SK-N-SH (cell line): ENCODE results near the gene SIPA1L2. TPM values are rescaled to one million over a fixed set of nuclear protein-coding genes. Genes with fewer than 3 reads are reported as not detected.

Experiments used
- CTCF ChIA-PET: fragments of 300-600, 350-600 bp; formaldehyde crosslinking; extraction: SDS; loops from one replicate; lab custom pipeline; 2021; lab: Yijun Ruan, JAX
- POLR2A ChIA-PET: fragments of 350-600 bp; sonication (Branson Sonifier 250); formaldehyde crosslinking; extraction: SDS; loops from one replicate; lab custom pipeline; 2020; ENCODE audit warnings: antibody characterized with exemption, inconsistent platforms; lab: Yijun Ruan, JAX
- DNase-seq: peaks from one replicate; pipeline ENCODE4 v3.0.0; 2012
- H2AFZ ChIP-seq: fragments of 200-600 bp; sonication (generic); 2 replicates; pipeline ENCODE4 v1.8.1; 2016; ENCODE audit warnings: antibody characterized with exemption, mild to moderate bottlenecking, low read depth
- H3F3A ChIP-seq: fragments of 200-600 bp; sonication (generic); replicated peaks from 2 replicates; pipeline ENCODE3; 2016; ENCODE audit warnings: antibody characterized with exemption, mild to moderate bottlenecking; ENCODE audit not compliant: insufficient read depth
- H3K27ac ChIP-seq, 2 experiments: fragments of 200-500 bp in 1 of 2; fragments of 200-600 bp in 1 of 2; sonication (Bioruptor generic) in 1 of 2; sonication (generic), shearing (Covaris generic) in 1 of 2; 2 replicates each; pipeline versions ENCODE4 v1.5.1 to v1.6.1; 2014 to 2016; ENCODE audit warnings: low read depth in 2 of 2, inconsistent platforms in 1 of 2, low read length in 1 of 2, mild to moderate bottlenecking in 1 of 2, mixed read lengths in 1 of 2
- H3K27me3 ChIP-seq: fragments of 200-600 bp; sonication (generic), shearing (Covaris generic); 2 replicates; pipeline ENCODE4 v1.6.1; 2016; ENCODE audit warnings: mixed run types; ENCODE audit not compliant: insufficient read depth
- H3K36me3 ChIP-seq, 2 experiments: fragments of 200-500 bp in 1 of 2; fragments of 200-600 bp in 1 of 2; sonication (Bioruptor generic) in 1 of 2; sonication (generic) in 1 of 2; replicated peaks in 1 of 2; 2 replicates each; pipeline versions ENCODE3 to v1.5.1; 2014 to 2016; ENCODE audit warnings: low read length in 1 of 2, mild to moderate bottlenecking in 1 of 2; ENCODE audit not compliant: insufficient read depth in 2 of 2, control insufficient read depth in 1 of 2
- H3K4me1 ChIP-seq, 2 experiments: fragments of 200-500 bp in 1 of 2; fragments of 200-600 bp in 1 of 2; sonication (Bioruptor generic) in 1 of 2; sonication (generic), shearing (Covaris generic) in 1 of 2; 2 replicates each; pipeline versions ENCODE4 v1.5.1 to v1.6.1; 2014 to 2016; ENCODE audit warnings: low read depth in 1 of 2, low read length in 1 of 2, mixed run types in 1 of 2; ENCODE audit not compliant: insufficient read depth in 2 of 2, control insufficient read depth in 1 of 2
- H3K4me2 ChIP-seq: fragments of 200-600 bp; sonication (generic), shearing (Covaris generic); 2 replicates; pipeline ENCODE4 v1.6.1; 2017; ENCODE audit warnings: mixed run types
- H3K4me3 ChIP-seq, 2 experiments: fragments of 200-500 bp in 1 of 2; fragments of 200-600 bp in 1 of 2; sonication (Bioruptor generic) in 1 of 2; sonication (generic), shearing (Covaris generic) in 1 of 2; 2 replicates each; pipeline versions ENCODE4 v1.5.1 to v1.8.1; 2014 to 2016; ENCODE audit warnings: low read depth in 2 of 2, inconsistent platforms in 1 of 2, low read length in 1 of 2, mild to moderate bottlenecking in 1 of 2, mixed read lengths in 1 of 2, moderate library complexity in 1 of 2
- H3K79me2 ChIP-seq: fragments of 200-600 bp; sonication (generic); 2 replicates; pipeline ENCODE4 v1.8.1; 2017; ENCODE audit warnings: mild to moderate bottlenecking; ENCODE audit not compliant: insufficient read depth
- H3K9ac ChIP-seq: fragments of 200-600 bp; sonication (generic); 2 replicates; pipeline ENCODE4 v1.6.1; 2017; ENCODE audit warnings: mixed run types
- H3K9me2 ChIP-seq: fragments of 200-600 bp; sonication (generic); 2 replicates; pipeline ENCODE4 v1.6.1; 2017; ENCODE audit warnings: mixed run types
- H3K9me3 ChIP-seq: fragments of 200-600 bp; sonication (generic); 2 replicates; pipeline ENCODE4 v1.6.1; 2017; ENCODE audit warnings: mixed run types, mild to moderate bottlenecking, moderate library complexity
- H4K20me1 ChIP-seq: fragments of 200-600 bp; sonication (generic); 2 replicates; pipeline ENCODE4 v1.6.1; 2017; ENCODE audit warnings: mild to moderate bottlenecking, mixed run types; ENCODE audit not compliant: insufficient read depth
- CHD2 ChIP-seq: fragments of 150-350 bp; IDR thresholded peaks from 2 replicates; pipeline ENCODE4 v1.6.1; 2018; ENCODE audit warnings: low read length; ENCODE audit not compliant: partially characterized antibody
- ELF1 ChIP-seq: IDR thresholded peaks from 2 replicates; pipeline ENCODE4 v1.4.0; 2012
- EP300 ChIP-seq, 2 experiments: IDR thresholded peaks; 2 replicates each; pipeline versions ENCODE4 v1.4.0 to v1.6.1; 2012; ENCODE audit warnings: borderline replicate concordance in 1 of 2, low read depth in 1 of 2, low read length in 1 of 2
- EZH2phosphoT487 ChIP-seq: fragments of 200-600 bp; sonication (generic); IDR thresholded peaks from 2 replicates; pipeline ENCODE4 v1.6.1; 2017; ENCODE audit warnings: low read depth, mixed run types, mild to moderate bottlenecking, antibody characterized with exemption, moderate library complexity, borderline replicate concordance
- FOSL2 ChIP-seq: IDR thresholded peaks from 2 replicates; pipeline ENCODE4 v1.4.0; 2012; ENCODE audit warnings: low read depth, mild to moderate bottlenecking, moderate library complexity, borderline replicate concordance
- FOXJ3 ChIP-seq: sonication (generic); formaldehyde crosslinking; IDR thresholded peaks from 2 replicates; pipeline ENCODE4 v1.5.1; 2020; ENCODE audit warnings: mild to moderate bottlenecking, missing genetic modification reagents
- GABPA ChIP-seq: IDR thresholded peaks from 2 replicates; pipeline ENCODE4 v1.4.0; 2012; ENCODE audit warnings: low read depth, mild to moderate bottlenecking
- JUND ChIP-seq: IDR thresholded peaks from 2 replicates; pipeline ENCODE4 v1.4.0; 2012
- POLR2AphosphoS5 ChIP-seq: IDR thresholded peaks from 2 replicates; pipeline ENCODE4 v1.6.1; 2012; ENCODE audit warnings: low read depth, low read length
- RFX5 ChIP-seq: IDR thresholded peaks from 2 replicates; pipeline ENCODE4 v1.6.1; 2012; ENCODE audit warnings: mild to moderate bottlenecking, improper control_type of control experiment, low read length
- TEAD4 ChIP-seq: IDR thresholded peaks from 2 replicates; pipeline ENCODE4 v1.4.0; 2012; ENCODE audit warnings: mild to moderate bottlenecking, borderline replicate concordance; ENCODE audit not compliant: insufficient read depth
- WGBS: methylation state at CpG from one replicate; pipeline ENCODE4 v1.1.6; 2017; ENCODE audit warnings: low lambda C conversion rate; 5-methylcytosine and 5-hydroxymethylcytosine counted together
- polyA plus RNA-seq, 3 experiments: library from polyadenylated mRNA; depleted of rRNA; stranded (reverse); fragments of >200 nt; gene quantifications; 2 replicates each; pipeline ENCODE4 v1.2.3, GENCODE V29; 2012
- TF ChIP-seq, protein P1 (sequence below): IDR thresholded peaks from 2 replicates; pipeline ENCODE4; 2012
- TF ChIP-seq, protein P2 (sequence below): IDR thresholded peaks from 2 replicates; pipeline ENCODE4 v1.4.0; 2012; ENCODE audit warnings: low read depth
- TF ChIP-seq, protein P3 (sequence below): fragments of 200-600 bp; sonication (generic); IDR thresholded peaks from 2 replicates; pipeline ENCODE4 v1.6.1; 2017; ENCODE audit warnings: antibody characterized with exemption, mild to moderate bottlenecking, moderate library complexity
- TF ChIP-seq, protein P4 (sequence below): IDR thresholded peaks from 2 replicates; pipeline ENCODE4 v1.6.1; 2012; ENCODE audit warnings: mild to moderate bottlenecking, low read depth, low read length, moderate library complexity

Gene SIPA1L2
- polyA plus RNA-seq, 1 of the 3 experiments (the other 2 are of a cell fraction), result 0.48 TPM

DNA sequence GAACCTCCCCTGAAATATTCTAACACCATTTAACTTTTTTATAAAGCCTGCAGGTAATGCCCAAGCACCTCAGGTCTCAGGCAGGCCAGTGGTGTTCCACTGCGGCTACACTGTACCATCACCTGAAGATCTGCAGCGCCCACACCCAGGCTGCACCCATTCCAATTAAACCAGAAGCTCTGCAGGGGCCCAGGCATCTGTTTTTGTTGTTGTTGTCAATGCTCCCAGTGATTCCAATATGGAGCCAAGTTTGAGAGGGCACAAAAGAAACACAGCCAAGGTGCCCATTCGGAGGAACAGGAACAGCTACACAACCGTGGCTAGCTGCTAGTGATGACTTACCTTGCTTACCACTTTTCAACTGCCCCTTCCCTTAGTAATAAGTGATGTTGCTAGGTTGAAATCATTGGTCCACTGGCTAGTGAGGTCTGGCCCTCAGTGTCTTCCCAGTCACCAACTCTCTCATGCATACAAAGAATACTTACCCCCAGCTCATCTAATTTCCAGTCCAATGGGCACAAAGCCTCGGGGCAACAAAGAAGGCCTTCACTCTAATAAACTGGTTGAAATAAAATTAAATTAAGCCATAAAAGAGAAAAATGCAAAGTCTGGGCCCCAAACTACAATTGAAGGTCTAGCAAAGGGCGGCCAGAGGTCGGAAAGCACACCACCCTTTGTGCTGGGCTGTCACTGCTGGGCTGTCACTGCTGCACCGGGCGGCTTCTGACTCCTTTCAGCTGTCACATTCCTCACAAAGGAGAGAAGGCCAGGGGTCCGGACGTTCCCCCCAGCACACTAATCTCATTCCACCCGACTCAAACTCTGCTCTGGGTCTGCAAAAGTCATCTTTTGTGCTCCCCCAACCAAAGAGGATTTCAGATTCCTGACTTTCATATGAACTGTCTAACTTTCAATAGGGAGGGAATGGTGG, 34.9 kb downstream of the SIPA1L2 start:
- Histone ChIP-seq H3K4me3 (no peak overlapping the region), H3K79me2 (no peaks in the 10 kb centered on the region), H3K4me1 (peaks cover 4 to 28% of the 10 kb centered on the region in 2 experiments; a peak in 3 of 4 replicates), H2AFZ (no peak overlapping the region), H3K36me3 (no peaks in the 10 kb centered on the region), H3K27me3 (no peaks in the 10 kb centered on the region), H3K9ac (no peak overlapping the region), H3F3A (no peaks in the 10 kb centered on the region), H3K9me3 (no peaks in the 10 kb centered on the region), H4K20me1 (no peaks in the 10 kb centered on the region), H3K27ac (no peak overlapping the region)
- WGBS, result 66% methylated on average over 12 of the region's 12 CpGs
- no peak for DNase-seq
- ChIA-PET CTCF (interaction anchor here (1.0 to 1.3 kb wide), 2 partner anchors 14 to 930 kb away, joined by 3 read pairs; no protein-coding TSS in a partner anchor), POLR2A (no interaction called here)
- TF ChIP-seq, protein P1, sequence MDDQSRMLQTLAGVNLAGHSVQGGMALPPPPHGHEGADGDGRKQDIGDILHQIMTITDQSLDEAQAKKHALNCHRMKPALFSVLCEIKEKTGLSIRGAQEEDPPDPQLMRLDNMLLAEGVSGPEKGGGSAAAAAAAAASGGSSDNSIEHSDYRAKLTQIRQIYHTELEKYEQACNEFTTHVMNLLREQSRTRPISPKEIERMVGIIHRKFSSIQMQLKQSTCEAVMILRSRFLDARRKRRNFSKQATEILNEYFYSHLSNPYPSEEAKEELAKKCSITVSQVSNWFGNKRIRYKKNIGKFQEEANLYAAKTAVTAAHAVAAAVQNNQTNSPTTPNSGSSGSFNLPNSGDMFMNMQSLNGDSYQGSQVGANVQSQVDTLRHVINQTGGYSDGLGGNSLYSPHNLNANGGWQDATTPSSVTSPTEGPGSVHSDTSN, result no peak
- TF ChIP-seq RFX5, result no peak
- no peak for TF ChIP-seq TEAD4
- TF ChIP-seq, protein P2, sequence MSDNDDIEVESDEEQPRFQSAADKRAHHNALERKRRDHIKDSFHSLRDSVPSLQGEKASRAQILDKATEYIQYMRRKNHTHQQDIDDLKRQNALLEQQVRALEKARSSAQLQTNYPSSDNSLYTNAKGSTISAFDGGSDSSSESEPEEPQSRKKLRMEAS, result no peak
- no peak for TF ChIP-seq ELF1
- TF ChIP-seq EZH2phosphoT487, result no peak
- no peak for TF ChIP-seq CHD2
- no peak for TF ChIP-seq JUND
- TF ChIP-seq FOXJ3 (CRISPR knock-in tag), result no peak
- TF ChIP-seq, protein P3, sequence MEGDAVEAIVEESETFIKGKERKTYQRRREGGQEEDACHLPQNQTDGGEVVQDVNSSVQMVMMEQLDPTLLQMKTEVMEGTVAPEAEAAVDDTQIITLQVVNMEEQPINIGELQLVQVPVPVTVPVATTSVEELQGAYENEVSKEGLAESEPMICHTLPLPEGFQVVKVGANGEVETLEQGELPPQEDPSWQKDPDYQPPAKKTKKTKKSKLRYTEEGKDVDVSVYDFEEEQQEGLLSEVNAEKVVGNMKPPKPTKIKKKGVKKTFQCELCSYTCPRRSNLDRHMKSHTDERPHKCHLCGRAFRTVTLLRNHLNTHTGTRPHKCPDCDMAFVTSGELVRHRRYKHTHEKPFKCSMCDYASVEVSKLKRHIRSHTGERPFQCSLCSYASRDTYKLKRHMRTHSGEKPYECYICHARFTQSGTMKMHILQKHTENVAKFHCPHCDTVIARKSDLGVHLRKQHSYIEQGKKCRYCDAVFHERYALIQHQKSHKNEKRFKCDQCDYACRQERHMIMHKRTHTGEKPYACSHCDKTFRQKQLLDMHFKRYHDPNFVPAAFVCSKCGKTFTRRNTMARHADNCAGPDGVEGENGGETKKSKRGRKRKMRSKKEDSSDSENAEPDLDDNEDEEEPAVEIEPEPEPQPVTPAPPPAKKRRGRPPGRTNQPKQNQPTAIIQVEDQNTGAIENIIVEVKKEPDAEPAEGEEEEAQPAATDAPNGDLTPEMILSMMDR, result no peak
- TF ChIP-seq FOSL2, result no peak
- no peak for TF ChIP-seq GABPA
- TF ChIP-seq EP300 (IDR thresholded peaks at IDR 0.05; ENCODE audit: borderline replicate concordance in 1 of 2, low read depth in 1 of 2, low read length in 1 of 2), result no peak
- no peak for TF ChIP-seq POLR2AphosphoS5
- TF ChIP-seq, protein P4, sequence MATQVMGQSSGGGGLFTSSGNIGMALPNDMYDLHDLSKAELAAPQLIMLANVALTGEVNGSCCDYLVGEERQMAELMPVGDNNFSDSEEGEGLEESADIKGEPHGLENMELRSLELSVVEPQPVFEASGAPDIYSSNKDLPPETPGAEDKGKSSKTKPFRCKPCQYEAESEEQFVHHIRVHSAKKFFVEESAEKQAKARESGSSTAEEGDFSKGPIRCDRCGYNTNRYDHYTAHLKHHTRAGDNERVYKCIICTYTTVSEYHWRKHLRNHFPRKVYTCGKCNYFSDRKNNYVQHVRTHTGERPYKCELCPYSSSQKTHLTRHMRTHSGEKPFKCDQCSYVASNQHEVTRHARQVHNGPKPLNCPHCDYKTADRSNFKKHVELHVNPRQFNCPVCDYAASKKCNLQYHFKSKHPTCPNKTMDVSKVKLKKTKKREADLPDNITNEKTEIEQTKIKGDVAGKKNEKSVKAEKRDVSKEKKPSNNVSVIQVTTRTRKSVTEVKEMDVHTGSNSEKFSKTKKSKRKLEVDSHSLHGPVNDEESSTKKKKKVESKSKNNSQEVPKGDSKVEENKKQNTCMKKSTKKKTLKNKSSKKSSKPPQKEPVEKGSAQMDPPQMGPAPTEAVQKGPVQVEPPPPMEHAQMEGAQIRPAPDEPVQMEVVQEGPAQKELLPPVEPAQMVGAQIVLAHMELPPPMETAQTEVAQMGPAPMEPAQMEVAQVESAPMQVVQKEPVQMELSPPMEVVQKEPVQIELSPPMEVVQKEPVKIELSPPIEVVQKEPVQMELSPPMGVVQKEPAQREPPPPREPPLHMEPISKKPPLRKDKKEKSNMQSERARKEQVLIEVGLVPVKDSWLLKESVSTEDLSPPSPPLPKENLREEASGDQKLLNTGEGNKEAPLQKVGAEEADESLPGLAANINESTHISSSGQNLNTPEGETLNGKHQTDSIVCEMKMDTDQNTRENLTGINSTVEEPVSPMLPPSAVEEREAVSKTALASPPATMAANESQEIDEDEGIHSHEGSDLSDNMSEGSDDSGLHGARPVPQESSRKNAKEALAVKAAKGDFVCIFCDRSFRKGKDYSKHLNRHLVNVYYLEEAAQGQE, result no peak
- TF ChIP-seq, all 33 proteins: peak for 0
- Histone ChIP-seq H3K9me2 (no peaks in the 10 kb centered on the region), H3K4me2 (no peak overlapping the region)
